Liver (tissue), 9 donors: ENCODE data around the gene PDE4B. TPM values are rescaled to one million over a fixed set of nuclear protein-coding genes. Genes with fewer than 3 reads are reported as not detected.

ENCODE experiments used
- DNase-seq: peaks from one replicate; pipeline ENCODE4 v3.0.0-alpha.2; 2017; ENCODE audit warnings: low spot score
- H3K27ac ChIP-seq, 2 donors: one replicate each; pipeline ENCODE4 v1.7.0; 2013; ENCODE audit warnings: inconsistent platforms in 2 of 2, low read length in 2 of 2, control low read depth in 1 of 2, low read depth in 1 of 2, mild to moderate bottlenecking in 1 of 2
- H3K27me3 ChIP-seq, 4 donors: one replicate each; pipeline versions ENCODE4 v1.6.1 to v1.7.0; 2013; ENCODE audit warnings: low read length in 3 of 4, inconsistent platforms in 1 of 4, mild to moderate bottlenecking in 1 of 4, moderate library complexity in 1 of 4; ENCODE audit not compliant: control insufficient read depth in 4 of 4, insufficient read depth in 4 of 4
- H3K36me3 ChIP-seq, 4 donors: one replicate each; pipeline versions ENCODE4 v1.6.1 to v1.7.0; 2013; ENCODE audit warnings: low read length in 3 of 4, mild to moderate bottlenecking in 3 of 4, low read depth in 1 of 4, moderate library complexity in 1 of 4; ENCODE audit not compliant: control insufficient read depth in 4 of 4, insufficient read depth in 3 of 4
- H3K4me1 ChIP-seq, 4 donors: one replicate each; pipeline versions ENCODE4 v1.6.1 to v1.7.0; 2013; ENCODE audit warnings: low read length in 3 of 4, mild to moderate bottlenecking in 3 of 4, moderate library complexity in 1 of 4; ENCODE audit not compliant: control insufficient read depth in 4 of 4, insufficient read depth in 4 of 4
- H3K4me3 ChIP-seq, 3 donors: one replicate each; pipeline versions ENCODE4 v1.6.1 to v1.7.0; 2013; ENCODE audit warnings: low read length in 3 of 3, control low read depth in 1 of 3, low read depth in 1 of 3, mild to moderate bottlenecking in 1 of 3
- H3K9ac ChIP-seq, 2 donors: one replicate each; pipeline ENCODE4 v1.7.0; 2013; ENCODE audit warnings: low read length in 2 of 2, mild to moderate bottlenecking in 2 of 2, moderate library complexity in 2 of 2, control low read depth in 1 of 2, low read depth in 1 of 2
- H3K9me3 ChIP-seq, 4 donors: one replicate each; pipeline versions ENCODE4 v1.6.1 to v1.7.0; 2013; ENCODE audit warnings: low read length in 3 of 4; ENCODE audit not compliant: control insufficient read depth in 4 of 4
- EGR1 ChIP-seq, 2 donors: IDR thresholded peaks; 2 replicates each; pipeline ENCODE4 v1.6.1; 2016 to 2018; ENCODE audit warnings: antibody characterized with exemption in 2 of 2, low read depth in 2 of 2
- FOXA1 ChIP-seq: IDR thresholded peaks from 2 replicates; pipeline ENCODE4 v1.6.1; 2016; ENCODE audit warnings: antibody characterized with exemption
- FOXA2 ChIP-seq: IDR thresholded peaks from 2 replicates; pipeline ENCODE4 v1.6.1; 2016; ENCODE audit warnings: antibody characterized with exemption
- GABPA ChIP-seq, 2 donors: IDR thresholded peaks in 1 of 2; conservative IDR thresholded peaks in 1 of 2; 2 replicates each; pipeline ENCODE4 v1.6.1; 2016; ENCODE audit warnings: antibody characterized with exemption in 2 of 2, mild to moderate bottlenecking in 1 of 2, moderate library complexity in 1 of 2
- HNF4A ChIP-seq, 2 donors: conservative IDR thresholded peaks; 2 replicates each; pipeline ENCODE4 v1.6.1; 2016; ENCODE audit warnings: antibody characterized with exemption in 2 of 2, mild to moderate bottlenecking in 2 of 2
- HNF4G ChIP-seq: IDR thresholded peaks from 2 replicates; pipeline ENCODE4 v1.6.1; 2016; ENCODE audit warnings: antibody characterized with exemption
- JUND ChIP-seq, 2 donors: IDR thresholded peaks; 2 replicates each; pipeline ENCODE4 v1.6.1; 2016; ENCODE audit warnings: antibody characterized with exemption in 2 of 2
- NR2F2 ChIP-seq: IDR thresholded peaks from 2 replicates; pipeline ENCODE4 v1.6.1; 2016; ENCODE audit warnings: antibody characterized with exemption
- RAD21 ChIP-seq, 2 donors: IDR thresholded peaks; 2 replicates each; pipeline ENCODE4 v1.6.1; 2016; ENCODE audit warnings: antibody characterized with exemption in 2 of 2, mild to moderate bottlenecking in 2 of 2
- RXRA ChIP-seq, 2 donors: IDR thresholded peaks; 2 replicates each; pipeline ENCODE4 v1.6.1; 2017 to 2018; ENCODE audit warnings: antibody characterized with exemption in 2 of 2, mild to moderate bottlenecking in 1 of 2
- SP1 ChIP-seq: IDR thresholded peaks from 2 replicates; pipeline ENCODE4 v1.6.1; 2018; ENCODE audit warnings: antibody characterized with exemption, mild to moderate bottlenecking
- TAF1 ChIP-seq: conservative IDR thresholded peaks from 2 replicates; pipeline ENCODE4 v1.6.1; 2016; ENCODE audit warnings: antibody characterized with exemption, mild to moderate bottlenecking
- YY1 ChIP-seq: IDR thresholded peaks from 2 replicates; pipeline ENCODE4 v1.6.1; 2016; ENCODE audit warnings: antibody characterized with exemption, mild to moderate bottlenecking
- polyA plus RNA-seq, 2 donors: library from polyadenylated mRNA; stranded (reverse) in 1 of 2; unstranded in 1 of 2; fragments of 200-250 nt in 1 of 2; fragments of >200 nt in 1 of 2; fragmentation: Nextera tagmentation in 1 of 2; extraction: Ambion mirVana in 1 of 2; gene quantifications; one replicate each; pipeline versions ENCODE4 v1.2.1 to v1.2.3, GENCODE V29; 2013 to 2015
- total RNA-seq, 2 donors: library from RNA; depleted of rRNA; stranded (reverse); fragments of >200 nt; gene quantifications; one replicate each; pipeline ENCODE4 v1.2.3, GENCODE V29; 2014
- TF ChIP-seq, protein P1 (sequence below): IDR thresholded peaks from 2 replicates; pipeline ENCODE4 v1.6.1; 2016; ENCODE audit warnings: antibody characterized with exemption, mild to moderate bottlenecking
- TF ChIP-seq, protein P2 (sequence below): IDR thresholded peaks from 2 replicates; pipeline ENCODE4 v1.6.1; 2016; ENCODE audit warnings: antibody characterized with exemption
- TF ChIP-seq, protein P3 (sequence below): fragments of 150-350 bp; IDR thresholded peaks from 2 replicates; pipeline ENCODE4 v1.5.1; 2017; ENCODE audit warnings: improper control_type of control experiment, low read depth, low read length; ENCODE audit not compliant: missing input control
- TF ChIP-seq, protein P4 (sequence below): IDR thresholded peaks from 2 replicates; pipeline ENCODE4 v1.6.1; 2016; ENCODE audit warnings: antibody characterized with exemption
- TF ChIP-seq, protein P5 (sequence below): IDR thresholded peaks from 2 replicates; pipeline ENCODE4 v1.6.1; 2016; ENCODE audit warnings: antibody characterized with exemption
- donor health status: healthy.
- donor health status: healthy.
- donor health status: healthy.
- donor health status: healthy.
- donor health status: healthy.

Gene PDE4B
- total and polyA plus RNA-seq, 4 donors, result 1.9 to 3.9 (median 2.7) TPM

DNA sequence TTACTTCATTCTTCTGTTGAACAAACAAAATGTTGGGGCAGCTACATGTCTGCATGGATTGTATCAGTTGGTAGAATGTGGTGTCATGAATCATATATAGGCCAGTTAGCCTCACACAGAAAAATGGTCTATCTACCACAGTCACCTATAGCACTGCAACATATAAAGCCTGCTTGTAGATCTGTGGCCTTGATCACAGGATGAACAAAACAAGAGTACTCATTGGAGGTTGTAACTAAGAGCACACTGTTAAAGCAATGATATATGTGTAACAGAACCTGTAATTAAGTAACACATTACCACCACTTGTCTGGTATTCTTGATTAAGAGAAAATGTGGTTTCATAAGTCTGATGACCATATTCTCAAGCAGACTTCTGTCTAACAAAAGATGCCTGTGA lies 573.9 kb downstream of the PDE4B start:
- Histone ChIP-seq H3K9ac (no peak overlapping the region), H3K4me3 (no peak overlapping the region), H3K4me1 (no peaks in the 10 kb centered on the region), H3K27ac (no peak overlapping the region), H3K9me3 (no peaks in the 10 kb centered on the region), H3K27me3 (no peaks in the 10 kb centered on the region), H3K36me3 (peaks cover 0 to 55% (median 24%) of the 10 kb centered on the region in 4 donors)
- TF ChIP-seq, protein P1, sequence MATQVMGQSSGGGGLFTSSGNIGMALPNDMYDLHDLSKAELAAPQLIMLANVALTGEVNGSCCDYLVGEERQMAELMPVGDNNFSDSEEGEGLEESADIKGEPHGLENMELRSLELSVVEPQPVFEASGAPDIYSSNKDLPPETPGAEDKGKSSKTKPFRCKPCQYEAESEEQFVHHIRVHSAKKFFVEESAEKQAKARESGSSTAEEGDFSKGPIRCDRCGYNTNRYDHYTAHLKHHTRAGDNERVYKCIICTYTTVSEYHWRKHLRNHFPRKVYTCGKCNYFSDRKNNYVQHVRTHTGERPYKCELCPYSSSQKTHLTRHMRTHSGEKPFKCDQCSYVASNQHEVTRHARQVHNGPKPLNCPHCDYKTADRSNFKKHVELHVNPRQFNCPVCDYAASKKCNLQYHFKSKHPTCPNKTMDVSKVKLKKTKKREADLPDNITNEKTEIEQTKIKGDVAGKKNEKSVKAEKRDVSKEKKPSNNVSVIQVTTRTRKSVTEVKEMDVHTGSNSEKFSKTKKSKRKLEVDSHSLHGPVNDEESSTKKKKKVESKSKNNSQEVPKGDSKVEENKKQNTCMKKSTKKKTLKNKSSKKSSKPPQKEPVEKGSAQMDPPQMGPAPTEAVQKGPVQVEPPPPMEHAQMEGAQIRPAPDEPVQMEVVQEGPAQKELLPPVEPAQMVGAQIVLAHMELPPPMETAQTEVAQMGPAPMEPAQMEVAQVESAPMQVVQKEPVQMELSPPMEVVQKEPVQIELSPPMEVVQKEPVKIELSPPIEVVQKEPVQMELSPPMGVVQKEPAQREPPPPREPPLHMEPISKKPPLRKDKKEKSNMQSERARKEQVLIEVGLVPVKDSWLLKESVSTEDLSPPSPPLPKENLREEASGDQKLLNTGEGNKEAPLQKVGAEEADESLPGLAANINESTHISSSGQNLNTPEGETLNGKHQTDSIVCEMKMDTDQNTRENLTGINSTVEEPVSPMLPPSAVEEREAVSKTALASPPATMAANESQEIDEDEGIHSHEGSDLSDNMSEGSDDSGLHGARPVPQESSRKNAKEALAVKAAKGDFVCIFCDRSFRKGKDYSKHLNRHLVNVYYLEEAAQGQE, result no peak
- TF ChIP-seq NR2F2, result no peak
- TF ChIP-seq, protein P2, sequence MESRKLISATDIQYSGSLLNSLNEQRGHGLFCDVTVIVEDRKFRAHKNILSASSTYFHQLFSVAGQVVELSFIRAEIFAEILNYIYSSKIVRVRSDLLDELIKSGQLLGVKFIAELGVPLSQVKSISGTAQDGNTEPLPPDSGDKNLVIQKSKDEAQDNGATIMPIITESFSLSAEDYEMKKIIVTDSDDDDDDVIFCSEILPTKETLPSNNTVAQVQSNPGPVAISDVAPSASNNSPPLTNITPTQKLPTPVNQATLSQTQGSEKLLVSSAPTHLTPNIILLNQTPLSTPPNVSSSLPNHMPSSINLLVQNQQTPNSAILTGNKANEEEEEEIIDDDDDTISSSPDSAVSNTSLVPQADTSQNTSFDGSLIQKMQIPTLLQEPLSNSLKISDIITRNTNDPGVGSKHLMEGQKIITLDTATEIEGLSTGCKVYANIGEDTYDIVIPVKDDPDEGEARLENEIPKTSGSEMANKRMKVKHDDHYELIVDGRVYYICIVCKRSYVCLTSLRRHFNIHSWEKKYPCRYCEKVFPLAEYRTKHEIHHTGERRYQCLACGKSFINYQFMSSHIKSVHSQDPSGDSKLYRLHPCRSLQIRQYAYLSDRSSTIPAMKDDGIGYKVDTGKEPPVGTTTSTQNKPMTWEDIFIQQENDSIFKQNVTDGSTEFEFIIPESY, result no peak
- no peak for TF ChIP-seq HNF4A (conservative IDR thresholded peaks at IDR 0.05)
- TF ChIP-seq, protein P3, sequence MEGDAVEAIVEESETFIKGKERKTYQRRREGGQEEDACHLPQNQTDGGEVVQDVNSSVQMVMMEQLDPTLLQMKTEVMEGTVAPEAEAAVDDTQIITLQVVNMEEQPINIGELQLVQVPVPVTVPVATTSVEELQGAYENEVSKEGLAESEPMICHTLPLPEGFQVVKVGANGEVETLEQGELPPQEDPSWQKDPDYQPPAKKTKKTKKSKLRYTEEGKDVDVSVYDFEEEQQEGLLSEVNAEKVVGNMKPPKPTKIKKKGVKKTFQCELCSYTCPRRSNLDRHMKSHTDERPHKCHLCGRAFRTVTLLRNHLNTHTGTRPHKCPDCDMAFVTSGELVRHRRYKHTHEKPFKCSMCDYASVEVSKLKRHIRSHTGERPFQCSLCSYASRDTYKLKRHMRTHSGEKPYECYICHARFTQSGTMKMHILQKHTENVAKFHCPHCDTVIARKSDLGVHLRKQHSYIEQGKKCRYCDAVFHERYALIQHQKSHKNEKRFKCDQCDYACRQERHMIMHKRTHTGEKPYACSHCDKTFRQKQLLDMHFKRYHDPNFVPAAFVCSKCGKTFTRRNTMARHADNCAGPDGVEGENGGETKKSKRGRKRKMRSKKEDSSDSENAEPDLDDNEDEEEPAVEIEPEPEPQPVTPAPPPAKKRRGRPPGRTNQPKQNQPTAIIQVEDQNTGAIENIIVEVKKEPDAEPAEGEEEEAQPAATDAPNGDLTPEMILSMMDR, result no peak
- no peak for TF ChIP-seq FOXA2
- TF ChIP-seq RXRA (IDR thresholded peaks at IDR 0.05), result no peak
- TF ChIP-seq, protein P4, sequence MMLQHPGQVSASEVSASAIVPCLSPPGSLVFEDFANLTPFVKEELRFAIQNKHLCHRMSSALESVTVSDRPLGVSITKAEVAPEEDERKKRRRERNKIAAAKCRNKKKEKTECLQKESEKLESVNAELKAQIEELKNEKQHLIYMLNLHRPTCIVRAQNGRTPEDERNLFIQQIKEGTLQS, result no peak
- TF ChIP-seq HNF4G, result no peak
- no peak for TF ChIP-seq GABPA (IDR thresholded peaks at IDR 0.05 in 1 of 2, conservative IDR thresholded peaks at IDR 0.05 in 1 of 2)
- TF ChIP-seq SP1, result no peak
- TF ChIP-seq RAD21 (IDR thresholded peaks at IDR 0.05), result no peak
- no peak for TF ChIP-seq EGR1 (IDR thresholded peaks at IDR 0.05; ENCODE audit: low read depth in 2 of 2)
- no peak for TF ChIP-seq YY1
- TF ChIP-seq TAF1, result no peak
- no peak for TF ChIP-seq JUND (IDR thresholded peaks at IDR 0.05)
- no peak for TF ChIP-seq FOXA1
- TF ChIP-seq, protein P5, sequence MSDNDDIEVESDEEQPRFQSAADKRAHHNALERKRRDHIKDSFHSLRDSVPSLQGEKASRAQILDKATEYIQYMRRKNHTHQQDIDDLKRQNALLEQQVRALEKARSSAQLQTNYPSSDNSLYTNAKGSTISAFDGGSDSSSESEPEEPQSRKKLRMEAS, result no peak
- DNase-seq, result no peak
